ENCODE results near the gene ASB1.

The ASB1 gene

GRCh38 chr2:238498188-238498587 lies 71.5 kb downstream of the ASB1 start:
- DNase-seq, result no peak

- no peak for DNase-seq
Observed at GRCh38 chr2:238498691-238499295, 72.1 kb downstream of the ASB1 start.

GRCh38 chr2:238499731-238500580 lies 73.2 kb downstream of the ASB1 start:
- no peak for DNase-seq

- DNase-seq, result no peak
Observed at GRCh38 chr2:238501311-238501710, 74.6 kb downstream of the ASB1 start.
